ENCODE measurements around the gene CEP295NL. TPM values are rescaled to one million over a fixed set of nuclear protein-coding genes. Genes with fewer than 3 reads are reported as not detected.

The CEP295NL gene
- total RNA-seq, 1 donor from 2014 or later, result 1.3 TPM

- DNase-seq (ENCODE audit: low spot score), result no peak
- TF ChIP-seq CTCF (IDR thresholded peaks at IDR 0.05), result no peak
- Mint-ChIP-seq H3K4me3 (ENCODE audit: unreplicated experiment) (no peak overlapping the region), H3K27me3 (ENCODE audit: low read depth) (no peaks in the 10 kb centered on the region), H3K36me3 (ENCODE audit: low read depth) (peaks cover 3% of the 10 kb centered on the region), H3K4me1 (ENCODE audit: low read depth) (peaks cover 52% of the 10 kb centered on the region), H3K9me3 (ENCODE audit: low read depth) (no peaks in the 10 kb centered on the region), H3K27ac (ENCODE audit: unreplicated experiment) (peak overlapping the region; percentile 91)
Measured at GRCh38 chr17:78898947-78899346, 4.1 kb downstream of the CEP295NL start.

DNA sequence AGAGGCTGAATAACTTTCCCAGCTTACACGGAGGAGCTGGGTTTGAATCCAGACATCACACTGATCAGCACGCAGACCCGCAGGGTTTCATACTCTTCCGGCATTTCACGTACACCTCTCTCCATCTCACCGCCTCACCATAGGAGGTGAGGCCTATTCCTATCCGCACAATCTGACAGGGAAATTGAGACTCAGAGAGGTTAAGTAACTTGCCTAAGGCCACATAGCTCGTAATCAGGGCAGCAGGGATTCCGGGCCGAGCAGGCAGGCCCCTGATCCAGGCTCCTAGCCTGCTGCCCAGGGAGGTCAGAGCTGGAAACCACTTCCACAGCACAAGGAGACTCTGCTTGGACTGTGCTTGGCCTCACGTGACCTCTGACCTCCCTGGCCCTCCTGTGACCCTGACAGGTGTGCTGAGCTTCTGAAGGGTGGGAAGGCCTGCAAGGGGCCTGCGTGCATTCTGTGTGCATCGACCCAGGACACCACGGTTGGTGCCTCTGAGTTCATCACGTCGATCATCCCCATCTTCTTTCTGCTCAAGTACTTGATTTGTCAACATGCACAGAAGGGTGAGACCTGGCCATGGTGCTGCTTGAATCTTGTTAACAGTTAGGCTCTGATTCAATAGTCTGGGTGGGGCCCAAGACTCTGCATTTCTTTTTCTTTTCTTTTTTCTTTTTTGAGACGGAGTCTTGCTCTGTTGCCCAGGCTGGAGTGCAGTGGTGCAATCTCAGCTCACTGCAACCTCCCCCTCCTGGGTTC is 4.7 kb downstream of the CEP295NL start:
- H3K4me1 Mint-ChIP-seq (ENCODE audit: low read depth), result peaks cover 52% of the 10 kb centered on the region
- peaks cover 3% of the 10 kb centered on the region for H3K36me3 Mint-ChIP-seq (ENCODE audit: low read depth)
- H3K27ac Mint-ChIP-seq (ENCODE audit: unreplicated experiment), result peak overlapping the region; percentile 8
- TF ChIP-seq CTCF (IDR thresholded peaks at IDR 0.05), result no peak
- no peaks in the 10 kb centered on the region for H3K9me3 Mint-ChIP-seq (ENCODE audit: low read depth)
- DNase-seq (ENCODE audit: low spot score), result no peak
- no peak overlapping the region for H3K4me3 Mint-ChIP-seq (ENCODE audit: unreplicated experiment)
- H3K27me3 Mint-ChIP-seq (ENCODE audit: low read depth), result no peaks in the 10 kb centered on the region

GRCh38 chr17:78897664-78898047 is 5.3 kb downstream of the CEP295NL start:
- Mint-ChIP-seq H3K27ac (ENCODE audit: unreplicated experiment) (peak overlapping the region; percentile 17), H3K4me1 (ENCODE audit: low read depth) (peaks cover 50% of the 10 kb centered on the region), H3K36me3 (ENCODE audit: low read depth) (peaks cover 5% of the 10 kb centered on the region), H3K27me3 (ENCODE audit: low read depth) (no peaks in the 10 kb centered on the region), H3K9me3 (ENCODE audit: low read depth) (no peaks in the 10 kb centered on the region), H3K4me3 (ENCODE audit: unreplicated experiment) (no peak overlapping the region)
- DNase-seq (ENCODE audit: low spot score), result no peak
- no peak for TF ChIP-seq CTCF (IDR thresholded peaks at IDR 0.05)

GRCh38 chr17:78896834-78897663 is 6.0 kb downstream of the CEP295NL start:
- no peak for DNase-seq (ENCODE audit: low spot score)
- Mint-ChIP-seq H3K9me3 (ENCODE audit: low read depth) (no peaks in the 10 kb centered on the region), H3K4me3 (ENCODE audit: unreplicated experiment) (no peak overlapping the region), H3K4me1 (ENCODE audit: low read depth) (peaks cover 48% of the 10 kb centered on the region), H3K27ac (ENCODE audit: unreplicated experiment) (no peak overlapping the region), H3K36me3 (ENCODE audit: low read depth) (peaks cover 6% of the 10 kb centered on the region), H3K27me3 (ENCODE audit: low read depth) (no peaks in the 10 kb centered on the region)
- TF ChIP-seq CTCF (IDR thresholded peaks at IDR 0.05), result no peak

GRCh38 chr17:78896091-78896833 is 6.7 kb downstream of the CEP295NL start:
- H3K4me3 Mint-ChIP-seq (ENCODE audit: unreplicated experiment), result no peak overlapping the region
- no peak for DNase-seq (ENCODE audit: low spot score)
- H3K4me1 Mint-ChIP-seq (ENCODE audit: low read depth), result peaks cover 48% of the 10 kb centered on the region
- no peak overlapping the region for H3K27ac Mint-ChIP-seq (ENCODE audit: unreplicated experiment)
- no peaks in the 10 kb centered on the region for H3K9me3 Mint-ChIP-seq (ENCODE audit: low read depth)
- no peak for TF ChIP-seq CTCF (IDR thresholded peaks at IDR 0.05)
- peaks cover 12% of the 10 kb centered on the region for H3K36me3 Mint-ChIP-seq (ENCODE audit: low read depth)
- no peaks in the 10 kb centered on the region for H3K27me3 Mint-ChIP-seq (ENCODE audit: low read depth)
